H4 (cell line): ENCODE measurements around the gene GDI2. TPM values are rescaled to one million over a fixed set of nuclear protein-coding genes. Genes with fewer than 3 reads are reported as not detected.
"Not testable (repeated sequence)": the region's sequence is repeated elsewhere in the genome, so short reads cannot be mapped to it uniquely, and the experiment has no call there.

Source experiments
- DNase-seq: peaks from one replicate; pipeline ENCODE4 v3.0.0-alpha.2; 2015; ENCODE audit warnings: low spot score
- total RNA-seq: library from RNA; depleted of rRNA; stranded (reverse); fragments of >200 nt; shearing (Covaris generic); gene quantifications from 2 replicates; pipeline ENCODE4 v1.2.3, GENCODE V29; 2014

The GDI2 gene
- total RNA-seq, 1 experiment from 2014 or later, result 283 TPM

- DNase-seq, result no peak
Observed at GRCh38 chr10:5827841-5828240, 14.6 kb upstream of the GDI2 start.

GRCh38 chr10:5826511-5826910, 13.3 kb upstream of the GDI2 start:
- not testable (repeated sequence) for DNase-seq

GRCh38 chr10:5818894-5819293, 5.7 kb upstream of the GDI2 start:
- no peak for DNase-seq

- DNase-seq, result no peak
Observed at GRCh38 chr10:5818048-5818331, 4.8 kb upstream of the GDI2 start.

GRCh38 chr10:5817322-5818047, 4.3 kb upstream of the GDI2 start:
- DNase-seq, result no peak

- DNase-seq, result no peak
Observed at GRCh38 chr10:5816170-5816569, 2.9 kb upstream of the GDI2 start.

- DNase-seq, result no peak
Observed at GRCh38 chr10:5814110-5815107, 1.2 kb upstream of the GDI2 start.

GRCh38 chr10:5813091-5813340, 218 bp downstream of the GDI2 start:
- DNase-seq, result no peak

GRCh38 chr10:5812283-5813090, 747 bp downstream of the GDI2 start:
- no peak for DNase-seq

- DNase-seq, result no peak
Observed at GRCh38 chr10:5811387-5811821, 1.8 kb downstream of the GDI2 start.

GRCh38 chr10:5810225-5810624, 3.0 kb downstream of the GDI2 start:
- no peak for DNase-seq

- no peak for DNase-seq
Observed at GRCh38 chr10:5809527-5810154, 3.6 kb downstream of the GDI2 start.

GRCh38 chr10:5808783-5809392, 4.3 kb downstream of the GDI2 start:
- DNase-seq, result not testable (repeated sequence)

- no peak for DNase-seq
Observed at GRCh38 chr10:5806745-5807144, 6.5 kb downstream of the GDI2 start.

GRCh38 chr10:5805711-5806110, 7.5 kb downstream of the GDI2 start:
- DNase-seq, result no peak

GRCh38 chr10:5805260-5805659, 8.0 kb downstream of the GDI2 start:
- no peak for DNase-seq

- no peak for DNase-seq
Observed at GRCh38 chr10:5804386-5804785, 8.8 kb downstream of the GDI2 start.

GRCh38 chr10:5800782-5801181, 12.5 kb downstream of the GDI2 start:
- DNase-seq, result no peak

- no peak for DNase-seq
Observed at GRCh38 chr10:5794236-5794635, 19.0 kb downstream of the GDI2 start.

- DNase-seq, result no peak
Observed at GRCh38 chr10:5789626-5790025, 23.6 kb downstream of the GDI2 start.

GRCh38 chr10:5788969-5789368, 24.3 kb downstream of the GDI2 start:
- DNase-seq, result no peak

GRCh38 chr10:5783300-5783699, 29.9 kb downstream of the GDI2 start:
- no peak for DNase-seq
